Measurements from ENCODE around the gene ECE2. TPM values are rescaled to one million over a fixed set of nuclear protein-coding genes. Genes with fewer than 3 reads are reported as not detected.

The ECE2 gene
- total RNA-seq, 2 experiments from 2014 or later = not detected

- no peaks in the 10 kb centered on the region for H3K9me3 ChIP-seq (ENCODE audit: control insufficient read depth in 1 of 2, insufficient read depth in 1 of 2, low read length in 2 of 2)
- no peak overlapping the region for H3K4me3 ChIP-seq (ENCODE audit: low read length)
- peaks cover 27% of the 10 kb centered on the region for H3K36me3 Mint-ChIP-seq (ENCODE audit: low read depth)
- H3K4me3 Mint-ChIP-seq = no peak overlapping the region
- H3K36me3 ChIP-seq (ENCODE audit: insufficient read depth, low read length) = peaks cover 28% of the 10 kb centered on the region
- intact Hi-C loops (cut with DNase I, micrococcal nuclease) = no loop called here
- H3K27me3 ChIP-seq (ENCODE audit: control insufficient read depth in 1 of 2, insufficient read depth in 2 of 2, low read length in 2 of 2) = no peaks in the 10 kb centered on the region
- ChIA-PET POLR2A (no interaction called here), CTCF (interaction anchor here (1.4 to 1.8 kb wide), 2 partner anchors 10 to 12 kb away, joined by 4 read pairs; partner anchors contain the start of gene EEF1AKMT4)
- DNase-seq (no peak), ATAC-seq (ENCODE audit: poor library complexity) (no peak)
- H3K27ac Mint-ChIP-seq = no peak overlapping the region
- no peaks in the 10 kb centered on the region for H3K4me1 Mint-ChIP-seq (ENCODE audit: low read depth)
- H3K27ac ChIP-seq (ENCODE audit: low read depth in 1 of 2, low read length in 2 of 2) = no peak overlapping the region
- no peaks in the 10 kb centered on the region for H3K27me3 Mint-ChIP-seq
- TF ChIP-seq CTCF (IDR thresholded peaks at IDR 0.05) = no peak
- H3K9me3 Mint-ChIP-seq = no peaks in the 10 kb centered on the region
- no peaks in the 10 kb centered on the region for H3K4me1 ChIP-seq (ENCODE audit: insufficient read depth, low read length)
These were observed 36.1 kb upstream of the ECE2 start for GRCh38 chr3:184239708-184240107.

- POLR2A ChIA-PET = interaction anchor here (0.8 kb wide), 1 partner anchor 11 kb away, joined by 3 read pairs; the partner anchor contains the start of gene VWA5B2
These were observed 35.3 kb upstream of the ECE2 start for GRCh38 chr3:184240384-184241140.

GRCh38 chr3:184241141-184241446 is 34.7 kb upstream of the ECE2 start:
- Mint-ChIP-seq H3K4me1 (ENCODE audit: low read depth) (peaks cover 5% of the 10 kb centered on the region), H3K27ac (no peak overlapping the region), H3K4me3 (no peak overlapping the region), H3K27me3 (no peaks in the 10 kb centered on the region), H3K9me3 (no peaks in the 10 kb centered on the region), H3K36me3 (ENCODE audit: low read depth) (peaks cover 40% of the 10 kb centered on the region)
- ChIA-PET POLR2A (interaction anchor here (0.8 kb wide), 1 partner anchor 11 kb away, joined by 3 read pairs; the partner anchor contains the start of gene VWA5B2), CTCF (interaction anchor here (1.8 kb wide), 1 partner anchor 13 kb away, joined by 4 read pairs; no protein-coding TSS in a partner anchor)
- no peak overlapping the region for H3K27ac ChIP-seq (ENCODE audit: low read depth in 1 of 2, low read length in 2 of 2)
- H3K4me1 ChIP-seq (ENCODE audit: insufficient read depth, low read length) = no peaks in the 10 kb centered on the region
- DNase-seq (no peak), ATAC-seq (ENCODE audit: poor library complexity) (no peak)
- peaks cover 37% of the 10 kb centered on the region for H3K36me3 ChIP-seq (ENCODE audit: insufficient read depth, low read length)
- H3K27me3 ChIP-seq (ENCODE audit: control insufficient read depth in 1 of 2, insufficient read depth in 2 of 2, low read length in 2 of 2) = no peaks in the 10 kb centered on the region
- H3K9me3 ChIP-seq (ENCODE audit: control insufficient read depth in 1 of 2, insufficient read depth in 1 of 2, low read length in 2 of 2) = no peaks in the 10 kb centered on the region
- intact Hi-C loops (cut with DNase I, micrococcal nuclease) = no loop called here
- no peak overlapping the region for H3K4me3 ChIP-seq (ENCODE audit: low read length)
- no peak for TF ChIP-seq CTCF (IDR thresholded peaks at IDR 0.05)

More at GRCh38 chr3:184240384-184241140, 35.3 kb upstream of the ECE2 start:
- Histone ChIP-seq H3K27me3 (ENCODE audit: control insufficient read depth in 1 of 2, insufficient read depth in 2 of 2, low read length in 2 of 2) (no peaks in the 10 kb centered on the region), H3K36me3 (ENCODE audit: insufficient read depth, low read length) (peaks cover 36% of the 10 kb centered on the region), H3K4me1 (ENCODE audit: insufficient read depth, low read length) (no peaks in the 10 kb centered on the region), H3K27ac (ENCODE audit: low read depth in 1 of 2, low read length in 2 of 2) (no peak overlapping the region), H3K9me3 (ENCODE audit: control insufficient read depth in 1 of 2, insufficient read depth in 1 of 2, low read length in 2 of 2) (no peaks in the 10 kb centered on the region), H3K4me3 (ENCODE audit: low read length) (no peak overlapping the region)
- no peak for DNase-seq
- CTCF ChIA-PET = interaction anchor here (1.4 to 1.8 kb wide), 2 partner anchors 9 to 13 kb away, joined by 4 read pairs; partner anchors contain the start of gene EEF1AKMT4
- ATAC-seq (ENCODE audit: poor library complexity) = no peak
- no peak for TF ChIP-seq CTCF (IDR thresholded peaks at IDR 0.05)
- Mint-ChIP-seq H3K9me3 (no peaks in the 10 kb centered on the region), H3K4me1 (ENCODE audit: low read depth) (no peaks in the 10 kb centered on the region), H3K36me3 (ENCODE audit: low read depth) (peaks cover 35% of the 10 kb centered on the region), H3K4me3 (no peak overlapping the region), H3K27ac (no peak overlapping the region), H3K27me3 (no peaks in the 10 kb centered on the region)
- intact Hi-C loops (cut with DNase I, micrococcal nuclease) = no loop called here
